ENCODE results near the gene CFLAR.

- no peak for TF ChIP-seq CTCF (conservative IDR thresholded peaks at IDR 0.05)
- no peak for TF ChIP-seq EZH2 (IDR thresholded peaks at IDR 0.05; ENCODE audit: low read depth)
Measured at GRCh38 chr2:201194097-201194496, 78.1 kb downstream of the CFLAR start.

Measured in PC-9 (cell line).